ENCODE data around the gene TTC7B. TPM values are rescaled to one million over a fixed set of nuclear protein-coding genes. Genes with fewer than 3 reads are reported as not detected.

Gene TTC7B
- total RNA-seq, 2 donors from 2014 or later = 25.0 to 40.7 TPM

GRCh38 chr14:90664911-90665310, 151.3 kb downstream of the TTC7B start:
- Histone ChIP-seq H3K27ac (no peak overlapping the region), H3K36me3 (no peaks in the 10 kb centered on the region), H3K9me3 (no peaks in the 10 kb centered on the region), H3K27me3 (replicated peaks; ENCODE audit: insufficient read depth) (no peaks in the 10 kb centered on the region), H3K4me3 (no peak overlapping the region), H3K4me1 (replicated peaks) (no peaks in the 10 kb centered on the region)
- WGBS = 79% methylated on average over 1 of the region's 1 CpG
- intact Hi-C loops (cut with DNase I) = no loop called here
- no peak for DNase-seq (ENCODE audit: low spot score)
- TF ChIP-seq POLR2AphosphoS5 (IDR thresholded peaks at IDR 0.05) (no peak), CTCF (IDR thresholded peaks at IDR 0.05) (no peak), POLR2A (IDR thresholded peaks at IDR 0.05) (no peak)

GRCh38 chr14:90663680-90664079, 152.6 kb downstream of the TTC7B start:
- no peaks in the 10 kb centered on the region for H3K27me3 ChIP-seq (replicated peaks; ENCODE audit: insufficient read depth)
- WGBS = 65% methylated on average over 5 of the region's 5 CpGs
- H3K4me1 ChIP-seq (replicated peaks) = no peaks in the 10 kb centered on the region
- TF ChIP-seq CTCF (IDR thresholded peaks at IDR 0.05) = no peak
- TF ChIP-seq POLR2A (IDR thresholded peaks at IDR 0.05) = no peak
- TF ChIP-seq POLR2AphosphoS5 (IDR thresholded peaks at IDR 0.05) = no peak
- no peaks in the 10 kb centered on the region for H3K36me3 ChIP-seq
- intact Hi-C loops (cut with DNase I) = no loop called here
- H3K9me3 ChIP-seq = no peaks in the 10 kb centered on the region
- H3K27ac ChIP-seq = no peak overlapping the region
- H3K4me3 ChIP-seq = no peak overlapping the region
- no peak for DNase-seq (ENCODE audit: low spot score)

DNA sequence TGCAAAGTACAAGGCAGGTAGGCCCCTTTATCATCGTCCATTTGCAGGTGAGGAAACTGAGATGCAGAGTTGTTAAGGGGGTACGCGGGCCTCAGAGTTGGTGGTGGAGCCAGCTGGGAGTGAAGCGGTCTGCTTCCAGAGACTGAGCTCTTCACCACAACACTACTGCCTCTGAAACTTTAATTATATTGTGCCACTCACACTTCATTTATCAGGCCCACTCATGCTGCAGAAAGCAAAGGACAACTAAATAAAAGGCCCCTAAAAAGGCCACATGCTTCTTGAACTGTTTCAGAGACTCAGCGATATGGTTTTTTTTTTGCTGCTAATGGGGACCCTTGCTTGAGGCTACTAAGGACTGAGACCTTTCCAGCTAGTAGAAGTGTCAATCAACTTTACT, 153.1 kb downstream of the TTC7B start:
- WGBS = 95% methylated on average over 5 of the region's 5 CpGs
- Histone ChIP-seq H3K27ac (no peak overlapping the region), H3K36me3 (no peaks in the 10 kb centered on the region), H3K9me3 (no peaks in the 10 kb centered on the region), H3K4me3 (no peak overlapping the region), H3K27me3 (replicated peaks; ENCODE audit: insufficient read depth) (no peaks in the 10 kb centered on the region), H3K4me1 (replicated peaks) (no peaks in the 10 kb centered on the region)
- no peak for DNase-seq (ENCODE audit: low spot score)
- TF ChIP-seq POLR2A (IDR thresholded peaks at IDR 0.05) (no peak), CTCF (IDR thresholded peaks at IDR 0.05) (no peak), POLR2AphosphoS5 (IDR thresholded peaks at IDR 0.05) (no peak)
- intact Hi-C loops (cut with DNase I) = no loop called here

- no peak for DNase-seq (ENCODE audit: low spot score)
- Histone ChIP-seq H3K27me3 (replicated peaks; ENCODE audit: insufficient read depth) (no peaks in the 10 kb centered on the region), H3K4me1 (replicated peaks) (no peaks in the 10 kb centered on the region), H3K36me3 (no peaks in the 10 kb centered on the region), H3K9me3 (no peaks in the 10 kb centered on the region), H3K4me3 (no peak overlapping the region), H3K27ac (no peak overlapping the region)
- intact Hi-C loops (cut with DNase I) = no loop called here
- 35% methylated on average over 7 of the region's 7 CpGs for WGBS
- no peak for TF ChIP-seq CTCF (IDR thresholded peaks at IDR 0.05)
- TF ChIP-seq POLR2A (IDR thresholded peaks at IDR 0.05) = no peak
- TF ChIP-seq POLR2AphosphoS5 (IDR thresholded peaks at IDR 0.05) = no peak
Observed at GRCh38 chr14:90661866-90662265, 154.4 kb downstream of the TTC7B start.

GRCh38 chr14:90660865-90661570, 155.2 kb downstream of the TTC7B start:
- Histone ChIP-seq H3K4me1 (replicated peaks) (no peaks in the 10 kb centered on the region), H3K27me3 (replicated peaks; ENCODE audit: insufficient read depth) (no peaks in the 10 kb centered on the region), H3K27ac (no peak overlapping the region), H3K36me3 (no peaks in the 10 kb centered on the region), H3K4me3 (no peak overlapping the region), H3K9me3 (no peaks in the 10 kb centered on the region)
- DNase-seq (ENCODE audit: low spot score) = no peak
- 79% methylated on average over 17 of the region's 17 CpGs for WGBS
- intact Hi-C loops (cut with DNase I) = no loop called here
- no peak for TF ChIP-seq POLR2AphosphoS5 (IDR thresholded peaks at IDR 0.05)
- no peak for TF ChIP-seq POLR2A (IDR thresholded peaks at IDR 0.05)
- TF ChIP-seq CTCF (IDR thresholded peaks at IDR 0.05) = no peak

All from prostate gland (tissue), 2 donors.